Mesendoderm (in vitro differentiated cells): Measurements from ENCODE around the gene RTL10.

Experiments used
- DNase-seq: peaks from one replicate; pipeline ENCODE4 v3.0.0; 2013
- H2AK5ac ChIP-seq: 2 replicates; pipeline ENCODE4 v1.6.1; 2013; ENCODE audit warnings: low read length, inconsistent platforms
- H2BK120ac ChIP-seq: 2 replicates; pipeline ENCODE4 v1.6.1; 2013; ENCODE audit warnings: low read depth, mild to moderate bottlenecking, low read length, moderate library complexity, mixed read lengths
- H2BK15ac ChIP-seq: replicated peaks from 2 replicates; pipeline ENCODE4 v1.6.1; 2013; ENCODE audit warnings: low read depth, mild to moderate bottlenecking, moderate library complexity
- H2BK5ac ChIP-seq: 2 replicates; pipeline ENCODE4 v1.6.1; 2013; ENCODE audit warnings: low read length, inconsistent platforms
- H3K18ac ChIP-seq: 2 replicates; pipeline ENCODE4 v1.6.1; 2013; ENCODE audit warnings: mild to moderate bottlenecking, low read length, mixed read lengths
- H3K23ac ChIP-seq: one replicate; pipeline ENCODE4 v1.6.1; 2013; ENCODE audit warnings: low read length
- H3K27ac ChIP-seq: 2 replicates; pipeline ENCODE4 v1.5.1; 2013; ENCODE audit warnings: low read depth, mild to moderate bottlenecking, inconsistent platforms, low read length, moderate library complexity
- H3K27me3 ChIP-seq: 2 replicates; pipeline ENCODE4 v1.6.1; 2013; ENCODE audit warnings: low read length, control low read depth, mild to moderate bottlenecking, inconsistent platforms; ENCODE audit not compliant: insufficient read depth, poor library complexity
- H3K36me3 ChIP-seq: 2 replicates; pipeline ENCODE4 v1.6.1; 2013; ENCODE audit warnings: low read length, inconsistent platforms; ENCODE audit not compliant: control insufficient read depth, insufficient read depth
- H3K4ac ChIP-seq: one replicate; pipeline ENCODE4 v1.6.1; 2013; ENCODE audit warnings: low read depth, mild to moderate bottlenecking, low read length, moderate library complexity
- H3K4me1 ChIP-seq: 2 replicates; pipeline ENCODE4 v1.6.1; 2013; ENCODE audit warnings: low read depth, low read length, inconsistent platforms; ENCODE audit not compliant: control insufficient read depth
- H3K4me2 ChIP-seq: 2 replicates; pipeline ENCODE4 v1.6.1; 2013; ENCODE audit warnings: low read length
- H3K4me3 ChIP-seq: 2 replicates; pipeline ENCODE4 v1.5.1; 2013; ENCODE audit warnings: mild to moderate bottlenecking, low read length
- H3K56ac ChIP-seq: one replicate; pipeline ENCODE4 v1.6.1; 2013; ENCODE audit warnings: low read length
- H3K79me1 ChIP-seq: 2 replicates; pipeline ENCODE4 v1.6.1; 2013; ENCODE audit warnings: low read length, inconsistent platforms
- H3K79me2 ChIP-seq: 2 replicates; pipeline ENCODE4 v1.6.1; 2013; ENCODE audit warnings: mild to moderate bottlenecking, low read length; ENCODE audit not compliant: control insufficient read depth, insufficient read depth
- H3K9ac ChIP-seq: 2 replicates; pipeline ENCODE4 v1.6.1; 2013; ENCODE audit warnings: low read length, inconsistent platforms
- H4K5ac ChIP-seq: one replicate; pipeline ENCODE4 v1.6.1; 2013; ENCODE audit warnings: low read length
- H4K8ac ChIP-seq: one replicate; pipeline ENCODE4 v1.6.1; 2013; ENCODE audit warnings: low read depth, mild to moderate bottlenecking, control low read depth, low read length, moderate library complexity
- WGBS: extraction: QIAGEN DNeasy Blood & Tissue Kit; methylation state at CpG from one replicate; pipeline ENCODE4 v1.1.7; 2013; ENCODE audit warnings: low lambda C conversion rate, missing lambda C conversion rate; ENCODE audit not compliant: insufficient coverage; ENCODE audit errors: extremely low coverage; 5-methylcytosine and 5-hydroxymethylcytosine counted together

RTL10 gene

DNA sequence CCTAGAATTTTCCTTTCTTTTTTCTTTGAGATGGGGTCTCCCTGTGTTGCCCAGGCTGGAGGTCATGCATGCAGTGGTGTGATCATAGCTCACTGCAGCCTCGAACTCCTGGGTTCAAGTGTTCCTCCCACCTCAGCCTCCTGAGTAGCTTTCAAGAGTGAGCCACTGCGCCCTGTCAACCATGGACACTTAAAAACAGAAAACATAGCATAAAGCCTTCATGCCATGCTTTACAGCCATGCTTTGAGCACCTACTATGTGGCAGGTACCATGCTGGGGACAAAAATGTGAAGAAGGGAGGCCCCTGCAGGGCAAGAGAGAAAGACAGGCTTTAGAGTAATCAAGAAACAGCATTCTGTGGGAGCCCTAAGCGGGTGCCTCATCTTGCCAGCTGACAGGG, 13.7 kb upstream of the RTL10 start:
- Histone ChIP-seq H3K4me2 (no peak overlapping the region), H2BK120ac (no peak overlapping the region), H4K8ac (no peak overlapping the region), H3K27ac (no peak overlapping the region), H3K18ac (no peak overlapping the region), H2BK5ac (no peak overlapping the region), H3K4ac (no peak overlapping the region), H3K56ac (no peak overlapping the region), H3K23ac (no peak overlapping the region), H4K5ac (no peak overlapping the region), H3K4me3 (no peak overlapping the region), H3K79me2 (no peaks in the 10 kb centered on the region), H2BK15ac (no peak overlapping the region), H3K27me3 (no peaks in the 10 kb centered on the region), H3K36me3 (no peaks in the 10 kb centered on the region), H2AK5ac (no peak overlapping the region), H3K79me1 (no peaks in the 10 kb centered on the region), H3K4me1 (no peaks in the 10 kb centered on the region), H3K9ac (no peak overlapping the region)
- no peak for DNase-seq
- no CpG with 5 or more reads among the region's 3 CpGs for WGBS

DNA sequence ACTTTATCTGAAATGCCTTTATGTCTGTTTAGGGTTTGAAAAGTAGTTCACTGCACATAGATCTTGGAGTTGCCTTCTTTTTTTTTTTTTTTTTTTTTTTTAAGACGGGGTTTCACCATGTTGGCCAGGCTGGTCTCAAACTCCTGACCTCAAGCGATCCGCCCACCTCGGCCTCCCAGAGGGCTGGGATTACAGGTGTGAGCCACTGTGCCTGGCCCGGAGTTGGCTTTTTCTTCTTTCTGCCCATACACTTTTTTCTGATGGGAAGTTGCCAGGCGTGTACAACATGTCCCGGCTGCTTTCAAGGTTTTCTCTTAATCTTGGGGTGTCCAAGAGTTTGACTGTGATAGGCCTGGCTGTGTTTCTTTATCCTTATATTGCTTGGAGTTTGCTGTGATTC, 12.9 kb upstream of the RTL10 start:
- Histone ChIP-seq H2BK15ac (no peak overlapping the region), H3K9ac (no peak overlapping the region), H3K27me3 (no peaks in the 10 kb centered on the region), H3K36me3 (no peaks in the 10 kb centered on the region), H3K4me3 (no peak overlapping the region), H3K56ac (no peak overlapping the region), H2BK5ac (no peak overlapping the region), H3K4ac (no peak overlapping the region), H3K27ac (no peak overlapping the region), H3K79me1 (no peaks in the 10 kb centered on the region), H2AK5ac (no peak overlapping the region), H2BK120ac (no peak overlapping the region), H3K79me2 (no peaks in the 10 kb centered on the region), H4K8ac (no peak overlapping the region), H3K18ac (no peak overlapping the region), H3K4me2 (no peak overlapping the region), H3K23ac (no peak overlapping the region), H3K4me1 (no peaks in the 10 kb centered on the region), H4K5ac (no peak overlapping the region)
- no CpG with 5 or more reads among the region's 7 CpGs for WGBS
- DNase-seq = no peak

DNA sequence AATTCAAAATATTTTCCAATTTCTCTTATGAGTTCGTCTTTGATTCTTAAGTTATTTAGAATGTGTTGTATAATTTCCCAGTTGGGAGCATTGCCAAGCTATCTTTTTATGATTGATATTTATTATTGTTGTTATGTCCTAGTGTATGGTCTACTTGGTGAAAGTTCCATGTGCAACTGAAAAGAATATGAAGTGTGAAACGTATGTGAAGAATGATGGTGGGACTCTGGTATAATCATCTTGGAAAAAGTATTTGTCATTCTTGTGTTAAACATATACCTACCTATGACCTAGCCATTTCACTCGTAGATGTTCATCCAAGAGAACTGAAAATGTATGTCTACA, 12.0 kb upstream of the RTL10 start:
- WGBS = 100% methylated on average over 1 of the region's 3 CpGs
- no peak overlapping the region for H3K56ac ChIP-seq
- H3K27ac ChIP-seq = no peak overlapping the region
- no peaks in the 10 kb centered on the region for H3K4me1 ChIP-seq
- H4K8ac ChIP-seq = no peak overlapping the region
- H2BK5ac ChIP-seq = no peak overlapping the region
- no peak overlapping the region for H2BK120ac ChIP-seq
- H3K4me3 ChIP-seq = no peak overlapping the region
- H3K79me2 ChIP-seq = no peaks in the 10 kb centered on the region
- H3K4me2 ChIP-seq = no peak overlapping the region
- no peaks in the 10 kb centered on the region for H3K79me1 ChIP-seq
- no peaks in the 10 kb centered on the region for H3K36me3 ChIP-seq
- no peak overlapping the region for H2BK15ac ChIP-seq
- H4K5ac ChIP-seq = no peak overlapping the region
- no peaks in the 10 kb centered on the region for H3K27me3 ChIP-seq
- no peak overlapping the region for H2AK5ac ChIP-seq
- no peak overlapping the region for H3K9ac ChIP-seq
- no peak for DNase-seq
- no peak overlapping the region for H3K4ac ChIP-seq
- H3K18ac ChIP-seq = no peak overlapping the region
- no peak overlapping the region for H3K23ac ChIP-seq

DNA sequence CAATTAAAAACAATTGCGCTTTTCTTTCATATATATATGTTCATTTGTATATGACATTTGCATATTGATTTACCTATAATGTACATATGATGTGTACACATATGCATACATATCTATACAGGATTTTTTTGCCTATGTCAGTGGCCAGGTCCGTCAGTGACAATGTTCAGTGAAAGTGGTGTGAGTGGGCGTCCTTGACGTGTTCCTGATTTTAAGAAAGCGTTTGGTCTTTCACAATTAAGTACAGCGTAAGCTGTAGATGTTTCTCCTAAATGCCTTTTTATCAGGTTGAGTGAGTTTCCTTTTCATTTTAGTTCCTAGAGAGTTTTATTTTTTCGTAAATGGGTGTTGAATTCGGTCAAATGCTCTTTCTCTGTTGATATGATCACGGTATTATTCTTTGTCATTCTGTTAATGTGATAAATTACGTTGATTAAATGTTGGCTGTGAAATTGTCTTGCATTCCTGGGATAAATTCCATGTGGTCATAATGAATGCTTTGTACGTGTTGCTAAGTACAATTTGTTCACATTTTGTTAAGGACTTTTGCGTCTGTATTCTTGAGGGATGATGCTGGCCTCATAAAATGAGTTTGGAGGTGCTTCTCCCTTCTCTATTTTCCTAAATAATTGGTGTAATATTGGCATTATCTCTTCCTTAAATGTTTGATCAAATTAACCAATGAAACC, 10.6 kb upstream of the RTL10 start:
- H3K23ac ChIP-seq = no peak overlapping the region
- no peaks in the 10 kb centered on the region for H3K36me3 ChIP-seq
- no peak overlapping the region for H3K18ac ChIP-seq
- WGBS = no CpG with 5 or more reads among the region's 12 CpGs
- no peak overlapping the region for H3K56ac ChIP-seq
- no peak overlapping the region for H3K4me3 ChIP-seq
- H2BK120ac ChIP-seq = no peak overlapping the region
- H2AK5ac ChIP-seq = no peak overlapping the region
- no peaks in the 10 kb centered on the region for H3K79me2 ChIP-seq
- H3K4me1 ChIP-seq = no peaks in the 10 kb centered on the region
- no peak for DNase-seq
- no peaks in the 10 kb centered on the region for H3K79me1 ChIP-seq
- no peak overlapping the region for H4K8ac ChIP-seq
- no peak overlapping the region for H3K27ac ChIP-seq
- no peaks in the 10 kb centered on the region for H3K27me3 ChIP-seq
- H3K4ac ChIP-seq = no peak overlapping the region
- no peak overlapping the region for H3K4me2 ChIP-seq
- no peak overlapping the region for H4K5ac ChIP-seq
- no peak overlapping the region for H2BK15ac ChIP-seq
- no peak overlapping the region for H2BK5ac ChIP-seq
- no peak overlapping the region for H3K9ac ChIP-seq

DNA sequence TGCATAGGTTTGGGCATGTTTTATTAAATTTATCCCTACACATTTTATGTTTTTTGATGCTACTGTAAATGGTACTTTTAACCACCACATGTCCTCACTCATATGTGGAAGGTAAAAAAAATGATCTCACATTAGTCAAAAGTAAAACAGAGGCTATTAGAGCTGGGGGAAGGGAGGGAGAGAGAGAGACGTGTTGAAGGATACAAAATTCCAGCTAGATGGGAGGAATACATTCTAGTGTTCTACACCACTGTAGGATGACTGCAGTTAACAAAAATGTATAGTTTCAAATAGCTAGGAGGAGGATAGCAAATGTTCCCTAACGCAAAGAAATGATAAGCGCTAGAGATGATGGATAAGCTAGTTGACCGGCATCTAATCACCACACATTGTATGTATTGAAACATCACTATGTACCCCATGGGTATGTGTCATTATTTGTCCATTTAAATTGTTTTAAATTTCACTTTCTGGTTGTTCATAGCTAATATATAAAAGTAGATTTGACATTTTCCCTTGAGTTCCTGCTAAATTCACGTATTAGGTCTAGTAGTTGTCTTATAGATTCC, 9.9 kb upstream of the RTL10 start:
- Histone ChIP-seq H4K8ac (no peak overlapping the region), H3K4ac (no peak overlapping the region), H3K18ac (no peak overlapping the region), H3K4me1 (no peaks in the 10 kb centered on the region), H3K9ac (no peak overlapping the region), H3K23ac (no peak overlapping the region), H3K36me3 (no peaks in the 10 kb centered on the region), H3K79me2 (no peaks in the 10 kb centered on the region), H3K4me2 (no peak overlapping the region), H3K56ac (no peak overlapping the region), H2BK15ac (no peak overlapping the region), H3K27me3 (no peaks in the 10 kb centered on the region), H2AK5ac (no peak overlapping the region), H3K79me1 (no peaks in the 10 kb centered on the region), H3K4me3 (no peak overlapping the region), H4K5ac (no peak overlapping the region), H2BK120ac (no peak overlapping the region), H2BK5ac (no peak overlapping the region), H3K27ac (no peak overlapping the region)
- no CpG with 5 or more reads among the region's 5 CpGs for WGBS
- no peak for DNase-seq

DNA sequence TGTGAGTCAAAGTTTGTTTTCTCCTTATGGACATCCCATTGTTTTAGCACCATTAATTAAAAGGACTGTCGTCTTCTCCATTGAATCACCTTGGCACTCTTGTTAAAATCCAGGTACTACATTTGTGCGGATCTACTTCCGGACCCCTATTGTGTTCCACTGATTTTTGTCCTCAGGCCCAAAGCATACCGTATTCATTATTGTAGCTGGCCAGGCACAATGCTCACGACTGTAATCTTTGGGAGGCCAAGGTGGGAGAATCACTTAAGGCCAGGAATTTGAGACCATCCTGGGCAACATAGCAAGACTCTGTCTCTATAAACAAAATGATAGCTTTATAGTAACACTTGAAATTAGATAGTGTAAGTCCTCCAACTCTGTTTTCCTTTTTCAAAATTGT, 8.9 kb upstream of the RTL10 start:
- H4K8ac ChIP-seq = no peak overlapping the region
- no peak overlapping the region for H2BK15ac ChIP-seq
- H3K23ac ChIP-seq = no peak overlapping the region
- no CpG with 5 or more reads among the region's 5 CpGs for WGBS
- H3K79me2 ChIP-seq = no peaks in the 10 kb centered on the region
- no peak overlapping the region for H2BK120ac ChIP-seq
- no peak overlapping the region for H4K5ac ChIP-seq
- H3K4me2 ChIP-seq = no peak overlapping the region
- H3K4me3 ChIP-seq = no peak overlapping the region
- H3K27me3 ChIP-seq = no peaks in the 10 kb centered on the region
- no peaks in the 10 kb centered on the region for H3K4me1 ChIP-seq
- no peak overlapping the region for H3K4ac ChIP-seq
- no peak overlapping the region for H2BK5ac ChIP-seq
- H3K79me1 ChIP-seq = no peaks in the 10 kb centered on the region
- no peak overlapping the region for H3K27ac ChIP-seq
- no peak overlapping the region for H3K56ac ChIP-seq
- H3K36me3 ChIP-seq = no peaks in the 10 kb centered on the region
- no peak for DNase-seq
- no peak overlapping the region for H3K18ac ChIP-seq
- no peak overlapping the region for H3K9ac ChIP-seq
- H2AK5ac ChIP-seq = no peak overlapping the region
